Stimulated activated naive CD8-positive, alpha-beta T cell treated with anti-CD3 and anti-CD28 coated beads, Interleukin-15, Interleukin-2, amounts not matched to agents 100 U/mL and 50 U/mL, for 24 hours (primary cell): ENCODE results near the gene TOMM40.
"Not testable (repeated sequence)": the region's sequence is repeated elsewhere in the genome, so short reads cannot be mapped to it uniquely, and the experiment has no call there.

ENCODE experiments used
- ATAC-seq: fragments of 150-1000 bp; cut with Tn5 transposase; one replicate; pipeline ENCODE4 v1.10.0; 2021
- DNase-seq: peaks from one replicate; pipeline ENCODE4 v3.0.0; 2021

Gene TOMM40

DNA sequence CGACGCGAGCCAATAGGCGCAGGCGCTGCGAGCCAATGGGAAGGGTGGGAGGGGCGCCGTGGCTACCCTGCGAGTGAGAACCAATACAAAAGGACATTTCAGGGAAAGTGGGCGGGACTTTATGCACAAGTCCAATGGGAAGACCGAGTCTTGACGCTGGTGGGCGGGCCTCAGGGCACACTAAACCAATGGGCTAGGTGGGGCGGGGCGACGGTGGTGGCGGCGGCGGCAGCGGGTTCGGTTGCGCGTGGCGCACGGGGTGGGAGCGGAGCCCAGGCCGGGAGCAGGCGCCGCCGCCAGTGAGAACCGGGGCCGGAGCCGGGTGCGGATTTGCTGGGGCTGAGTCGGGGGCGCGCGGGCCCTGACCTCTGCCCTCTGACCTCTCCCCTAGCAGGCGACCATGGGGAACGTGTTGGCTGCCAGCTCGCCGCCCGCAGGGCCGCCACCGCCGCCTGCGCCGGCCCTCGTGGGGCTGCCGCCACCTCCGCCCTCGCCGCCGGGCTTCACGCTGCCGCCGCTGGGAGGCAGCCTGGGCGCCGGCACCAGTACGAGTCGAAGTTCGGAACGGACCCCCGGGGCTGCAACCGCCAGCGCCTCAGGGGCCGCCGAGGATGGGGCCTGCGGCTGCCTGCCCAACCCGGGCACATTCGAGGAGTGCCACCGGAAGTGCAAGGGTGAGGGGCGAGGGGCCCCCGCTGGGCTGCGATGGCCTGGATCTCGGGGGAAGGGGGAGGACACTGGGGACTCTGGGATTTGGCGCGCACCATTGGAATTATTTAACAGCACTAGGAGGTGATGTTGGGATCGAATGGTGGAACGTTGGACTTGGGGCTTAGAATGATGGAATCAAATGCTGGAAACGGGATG lies at the start of gene TOMM40:
TOMM40 (plus strand) TSS at position 239 of the 867 bp plus-strand sequence; CDS start at position 401, 162 bp downstream.
- ATAC-seq = no peak
- DNase-seq = peak; percentile 41

DNA sequence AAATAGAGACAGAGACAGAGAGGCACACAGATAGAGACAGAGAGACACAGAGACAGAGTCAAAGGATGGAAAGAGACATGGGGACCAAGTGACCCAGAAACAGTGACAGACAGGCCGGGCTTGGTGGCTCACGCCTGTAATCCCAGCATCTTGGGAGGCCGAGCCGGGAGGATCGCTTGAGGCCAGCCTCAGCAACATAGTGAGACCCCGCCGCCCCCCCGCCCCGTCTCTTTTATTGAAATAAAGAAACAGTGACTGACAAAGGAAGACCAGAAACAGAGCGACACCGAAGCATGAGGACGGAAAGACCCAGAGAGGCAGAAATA lies 45.8 kb upstream of the TOMM40 start:
- ATAC-seq (no peak), DNase-seq (peak; percentile 15)

- DNase-seq = peak; percentile 98
- peak; percentile 71 for ATAC-seq
Measured at GRCh38 chr19:44845612-44846454, 45.2 kb upstream of the TOMM40 start, which contains the start of gene NECTIN2. NECTIN2 (plus strand) TSS chr19:44846297; CDS start chr19:44846526, 229 bp downstream.

DNA sequence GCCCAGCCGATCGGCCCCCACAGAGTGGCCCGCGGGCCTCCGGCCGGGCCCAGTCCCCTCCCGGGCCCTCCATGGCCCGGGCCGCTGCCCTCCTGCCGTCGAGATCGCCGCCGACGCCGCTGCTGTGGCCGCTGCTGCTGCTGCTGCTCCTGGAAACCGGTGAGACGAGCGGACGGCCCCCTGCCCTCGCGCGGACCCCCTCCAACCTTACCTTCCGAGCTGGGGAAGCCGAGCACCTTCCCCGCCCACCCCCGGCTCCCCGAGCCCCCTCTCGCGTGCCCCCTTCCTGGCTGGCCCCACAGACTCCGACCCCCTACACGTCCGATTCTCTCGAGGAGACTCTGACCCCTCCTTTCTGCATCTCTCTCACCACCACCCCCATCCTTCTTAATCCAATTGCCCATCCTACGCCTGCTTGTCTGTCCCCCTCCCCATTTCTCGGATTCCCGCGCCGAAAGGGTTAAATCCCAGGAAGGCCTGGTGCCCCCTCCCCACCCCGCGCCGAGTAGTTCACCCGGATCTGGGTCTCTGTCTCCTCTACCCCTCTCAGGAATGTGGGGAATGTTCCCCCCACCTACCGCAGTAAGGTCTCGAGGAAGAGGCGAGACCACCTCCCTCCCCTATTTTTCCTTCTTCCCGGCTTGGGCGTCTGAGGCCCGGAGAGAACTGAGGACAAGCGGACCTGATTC lies 44.5 kb upstream of the TOMM40 start:
- ATAC-seq (no peak), DNase-seq (no peak)

- no peak for ATAC-seq
- no peak for DNase-seq
Measured at GRCh38 chr19:44847144-44848035, 43.7 kb upstream of the TOMM40 start.

DNA sequence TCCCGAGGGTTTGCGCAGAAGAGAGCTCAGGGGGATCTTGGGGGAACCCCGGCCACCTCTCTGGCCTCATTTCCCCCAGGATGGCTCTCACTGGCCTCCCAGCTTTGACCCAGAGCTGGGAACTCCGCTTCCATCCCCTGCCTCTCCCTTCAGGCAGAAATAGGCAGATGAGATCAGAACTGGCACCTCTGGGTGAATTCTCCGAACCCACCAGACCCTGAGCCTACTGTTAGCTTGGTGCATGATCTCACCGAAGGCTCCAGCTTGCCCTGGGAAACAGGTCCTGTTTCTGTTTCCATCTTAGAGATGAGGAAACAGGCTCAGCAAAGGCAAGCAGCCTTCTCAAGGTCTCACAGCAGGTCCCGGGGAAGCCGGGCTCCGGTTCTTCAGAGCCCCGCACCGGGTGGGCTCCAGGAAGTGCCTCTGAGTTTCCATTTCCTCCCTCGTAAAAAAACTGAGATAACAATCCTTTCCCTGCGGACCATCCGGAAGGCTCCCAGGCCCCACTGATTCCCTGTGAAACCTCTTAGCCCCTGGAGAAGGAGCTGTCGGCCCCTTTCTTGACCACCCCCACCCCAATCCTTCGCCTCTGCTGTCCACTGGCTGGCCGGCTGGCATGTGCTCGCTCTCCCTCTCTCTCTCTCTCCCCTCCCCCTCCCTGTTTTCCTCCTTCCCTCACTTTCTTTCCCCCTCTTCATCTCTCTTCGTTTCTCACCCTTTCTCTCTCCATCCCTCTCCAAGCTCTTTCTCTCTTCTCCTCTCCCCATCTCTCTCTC lies 42.8 kb upstream of the TOMM40 start:
- DNase-seq (no peak), ATAC-seq (no peak)

- no peak for ATAC-seq
Measured at GRCh38 chr19:44848812-44849447, 42.1 kb upstream of the TOMM40 start.

DNA sequence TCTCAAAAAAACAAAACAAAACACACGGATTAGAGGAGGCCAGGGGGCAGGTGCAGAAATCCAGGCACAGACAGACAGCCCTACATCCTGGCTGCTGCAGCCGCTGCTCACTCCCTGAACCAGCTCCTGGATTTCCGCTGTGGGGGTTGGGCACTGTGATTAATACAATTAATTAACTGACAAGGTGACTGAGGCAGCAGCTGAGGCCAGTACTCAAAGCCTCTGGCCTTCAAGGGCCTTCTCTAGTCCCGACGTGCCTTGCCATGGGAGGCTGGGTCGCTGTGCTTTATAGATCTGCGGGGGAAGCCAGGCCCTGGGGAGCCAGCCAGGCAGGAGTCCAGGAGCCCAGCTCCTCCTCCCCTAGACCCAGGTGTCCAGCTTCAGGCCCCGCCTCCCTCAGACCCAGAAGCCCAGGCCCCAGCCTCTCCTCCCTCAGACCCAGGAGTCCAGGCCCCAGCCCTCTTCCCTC lies 40.4 kb upstream of the TOMM40 start:
- no peak for DNase-seq
- ATAC-seq = no peak

More at GRCh38 chr19:44848812-44849447, 42.1 kb upstream of the TOMM40 start:
- DNase-seq = no peak

GRCh38 chr19:44851427-44851826 lies 39.6 kb upstream of the TOMM40 start:
- ATAC-seq (no peak), DNase-seq (no peak)

DNA sequence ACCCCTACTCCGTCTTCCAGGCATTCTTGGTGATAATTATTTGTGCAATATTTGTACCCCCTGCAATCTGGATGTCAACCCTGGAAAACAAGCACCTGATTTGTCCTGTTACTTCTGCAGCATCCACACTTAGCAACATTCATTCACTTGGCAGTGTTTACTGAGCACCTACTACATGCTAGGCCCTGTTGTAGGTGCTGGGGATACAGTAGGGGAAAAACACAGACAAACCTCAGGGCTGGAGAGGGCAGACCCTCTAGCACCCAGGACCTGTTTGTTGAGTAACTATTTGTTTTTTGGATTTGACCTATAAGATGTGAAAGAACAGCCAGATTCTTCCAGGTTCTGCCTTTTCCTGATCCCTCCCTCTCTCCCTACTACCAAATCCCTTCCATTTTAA lies 35.4 kb upstream of the TOMM40 start:
- DNase-seq (no peak), ATAC-seq (no peak)

GRCh38 chr19:44856421-44857083 lies 34.5 kb upstream of the TOMM40 start:
- ATAC-seq (no peak), DNase-seq (no peak)

DNA sequence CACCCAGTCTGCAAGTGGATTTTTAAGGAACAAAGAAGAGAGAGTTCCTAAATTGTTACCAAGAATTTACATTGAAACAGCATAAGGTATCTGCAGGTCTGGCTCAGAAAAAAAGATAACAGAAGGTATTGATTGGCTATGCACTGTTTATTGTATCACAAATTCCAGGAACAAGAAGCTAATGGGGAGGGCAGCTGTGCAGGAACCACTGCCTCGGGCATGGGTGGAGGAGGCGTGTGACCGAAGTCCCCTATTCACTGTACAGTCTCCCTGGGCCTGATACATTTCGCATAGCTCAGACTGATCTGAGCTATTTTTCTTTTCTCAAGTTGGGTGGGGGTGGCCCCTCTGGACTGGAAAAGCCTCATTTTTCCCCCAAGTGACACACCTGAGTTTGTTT lies 33.2 kb upstream of the TOMM40 start:
- DNase-seq (no peak), ATAC-seq (no peak)

GRCh38 chr19:44861576-44861975 lies 29.5 kb upstream of the TOMM40 start:
- not testable (repeated sequence) for ATAC-seq, DNase-seq

DNA sequence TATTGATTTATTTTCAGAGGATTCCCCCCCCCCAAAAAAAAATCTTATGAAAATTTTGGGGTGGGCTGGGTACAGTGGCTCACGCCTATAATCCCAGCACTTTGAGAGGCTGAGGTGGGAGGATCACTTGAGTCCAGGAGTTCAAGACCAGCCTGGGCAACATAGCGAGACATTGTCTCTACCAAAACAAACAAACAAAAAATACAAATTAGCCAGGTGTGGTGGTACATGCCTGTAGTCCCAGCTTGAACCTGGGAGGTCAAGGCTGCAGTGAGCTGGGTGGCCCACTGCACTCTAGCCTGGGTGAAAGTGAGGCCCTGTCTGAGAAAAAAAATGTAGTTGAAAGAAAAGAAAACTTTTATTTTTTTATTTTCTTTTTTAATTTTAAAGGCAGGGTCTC lies 27.1 kb upstream of the TOMM40 start:
- DNase-seq = no peak
- ATAC-seq = no peak

- ATAC-seq (no peak), DNase-seq (no peak)
Measured at GRCh38 chr19:44865196-44865767, 25.8 kb upstream of the TOMM40 start.

DNA sequence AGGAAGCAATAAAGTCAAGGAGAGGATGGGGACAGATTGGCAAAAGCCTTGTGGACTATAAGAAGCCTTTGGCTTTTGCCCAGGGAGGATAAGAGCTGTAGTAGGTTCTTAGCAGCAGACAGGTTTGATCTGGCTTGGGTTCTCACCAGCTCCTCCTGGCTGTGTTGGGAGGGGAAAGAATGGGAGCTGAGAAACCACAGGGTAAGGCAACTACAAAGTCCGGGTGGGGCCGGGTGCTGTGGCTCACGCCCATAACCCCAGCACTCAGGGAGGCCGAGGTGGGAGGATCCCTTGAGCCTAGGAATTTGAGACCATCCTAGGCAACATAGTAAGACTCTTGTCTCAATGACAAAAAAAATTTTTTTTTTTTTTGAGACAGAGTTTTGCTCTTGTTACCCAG lies 24.4 kb upstream of the TOMM40 start:
- ATAC-seq (no peak), DNase-seq (no peak)

DNA sequence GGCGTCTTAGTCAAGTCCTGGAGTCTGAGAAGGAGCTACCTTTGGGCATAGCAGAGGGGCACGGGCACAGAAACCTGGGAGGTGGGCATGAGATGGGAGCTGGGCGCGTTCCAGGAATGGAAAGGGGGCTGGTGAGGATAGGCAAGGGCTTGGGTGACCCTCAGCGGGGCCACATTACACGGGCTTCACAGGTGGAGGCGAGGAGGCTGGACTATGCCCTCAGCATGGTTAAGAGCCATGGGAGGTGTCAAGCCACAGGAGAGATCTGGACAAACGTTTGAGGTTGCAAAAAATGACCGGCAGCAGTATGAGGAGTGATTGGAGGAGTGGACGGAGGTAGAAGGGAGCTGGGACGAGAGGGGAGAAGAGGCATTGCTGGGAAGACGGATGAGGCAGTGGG lies 23.5 kb upstream of the TOMM40 start:
- no peak for DNase-seq

GRCh38 chr19:44869733-44870470 lies 21.2 kb upstream of the TOMM40 start:
- ATAC-seq (no peak), DNase-seq (no peak)

More for the DNA sequence above, 23.5 kb upstream of the TOMM40 start:
- ATAC-seq = no peak
